HepG2 (cell line): ENCODE data around the gene HNRNPH2. TPM values are rescaled to one million over a fixed set of nuclear protein-coding genes. Genes with fewer than 3 reads are reported as not detected.

Experiments
- ELF1 ChIP-seq: sonication (generic); formaldehyde crosslinking; IDR thresholded peaks from 2 replicates; pipeline ENCODE4 v1.4.0; 2020; ENCODE audit warnings: missing genetic modification reagents
- ELF4 ChIP-seq: sonication (generic); formaldehyde crosslinking; IDR thresholded peaks from 2 replicates; pipeline ENCODE4 v1.5.0; 2020; ENCODE audit warnings: missing genetic modification reagents, mild to moderate bottlenecking, moderate library complexity, borderline replicate concordance
- EZH2 ChIP-seq: conservative IDR thresholded peaks from 2 replicates; pipeline ENCODE4 v1.6.1; 2012; ENCODE audit warnings: mild to moderate bottlenecking, low read depth, low read length, moderate library complexity
- LCORL ChIP-seq, 2 experiments: fragments of 450-650 bp in 1 of 2; sonication (generic) in 1 of 2; formaldehyde crosslinking in 1 of 2; IDR thresholded peaks; 2 replicates each; pipeline versions ENCODE4 v1.5.0 to v1.6.1; 2017 to 2020; ENCODE audit warnings: antibody characterized with exemption in 1 of 2, missing genetic modification reagents in 1 of 2
- MXI1 ChIP-seq: IDR thresholded peaks from 3 replicates; pipeline ENCODE4 v1.6.1; 2012; ENCODE audit warnings: low read depth, low read length, inconsistent platforms, borderline replicate concordance
- SAP130 ChIP-seq: IDR thresholded peaks from 2 replicates; pipeline ENCODE4 v1.6.1; 2016; ENCODE audit warnings: low read depth
- SCMH1 ChIP-seq: sonication (generic); formaldehyde crosslinking; IDR thresholded peaks from 2 replicates; pipeline ENCODE4 v1.9.0; 2021; ENCODE audit warnings: missing genetic modification reagents, mild to moderate bottlenecking, borderline replicate concordance
- ZBTB7A ChIP-seq: sonication (generic); formaldehyde crosslinking; IDR thresholded peaks from 2 replicates; pipeline ENCODE4 v1.8.0; 2022; ENCODE audit warnings: mild to moderate bottlenecking, missing genetic modification reagents
- ZNF10 ChIP-seq: sonication (generic); formaldehyde crosslinking; IDR thresholded peaks from 2 replicates; pipeline ENCODE4 v1.4.0; 2020; ENCODE audit warnings: mild to moderate bottlenecking, low read depth, missing genetic modification reagents, borderline replicate concordance
- ZNF432 ChIP-seq: sonication (generic); formaldehyde crosslinking; IDR thresholded peaks from 2 replicates; pipeline ENCODE4 v1.5.0; 2020; ENCODE audit warnings: missing genetic modification reagents, mild to moderate bottlenecking, borderline replicate concordance
- ZNF460 ChIP-seq: sonication (generic); formaldehyde crosslinking; IDR thresholded peaks from 2 replicates; pipeline ENCODE4 v1.5.1; 2020; ENCODE audit warnings: missing genetic modification reagents, mild to moderate bottlenecking, borderline replicate concordance
- ZNF546 ChIP-seq: sonication (generic); formaldehyde crosslinking; conservative IDR thresholded peaks from 2 replicates; pipeline ENCODE4 v1.8.1; 2023; ENCODE audit warnings: mild to moderate bottlenecking, missing genetic modification reagents
- ZNF556 ChIP-seq: sonication (generic); formaldehyde crosslinking; IDR thresholded peaks from 2 replicates; pipeline ENCODE4 v1.4.0; 2020; ENCODE audit warnings: mild to moderate bottlenecking, missing genetic modification reagents, borderline replicate concordance
- polyA plus RNA-seq, 8 experiments: library from polyadenylated mRNA; depleted of rRNA in 3 of 8; stranded (reverse) in 7 of 8; unstranded in 1 of 8; fragments of >200 nt; fragmentation: Illumina TruSeq in 4 of 8; extraction: Trizol in 4 of 8; gene quantifications; 2 replicates each; pipeline versions ENCODE4 v1.2.1 to v1.2.3, GENCODE V29; 2011 to 2016; ENCODE audit warnings: low read depth in 4 of 8, missing spikeins in 1 of 8, mixed read lengths in 1 of 8; ENCODE audit not compliant: insufficient read depth in 1 of 8
- total RNA-seq, 5 experiments: library from RNA; depleted of rRNA; stranded (reverse); fragments of >200 nt; fragmentation: Illumina TruSeq; extraction: Trizol; gene quantifications; 2 replicates each; pipeline ENCODE4 v1.2.3, GENCODE V29; 2016; ENCODE audit warnings: low read depth in 1 of 5
- TF ChIP-seq, protein P1 (sequence below): sonication (generic); formaldehyde crosslinking; IDR thresholded peaks from 2 replicates; pipeline ENCODE4 v1.5.0; 2020; ENCODE audit warnings: mild to moderate bottlenecking, missing genetic modification reagents, borderline replicate concordance
- TF ChIP-seq, protein P2 (sequence below): sonication (generic); formaldehyde crosslinking; IDR thresholded peaks from 2 replicates; pipeline ENCODE4 v1.5.0; 2020; ENCODE audit warnings: mild to moderate bottlenecking, low read depth, missing genetic modification reagents, borderline replicate concordance
- TF ChIP-seq, protein P3 (sequence below): sonication (generic); formaldehyde crosslinking; conservative IDR thresholded peaks from 2 replicates; pipeline ENCODE4 v1.4.0; 2020; ENCODE audit warnings: missing genetic modification reagents
- TF ChIP-seq, protein P4 (sequence below): sonication (generic); formaldehyde crosslinking; IDR thresholded peaks from 2 replicates; pipeline ENCODE4 v1.4.0; 2020; ENCODE audit warnings: low read depth, mild to moderate bottlenecking, missing genetic modification reagents
- TF ChIP-seq, protein P5 (sequence below): sonication (generic); formaldehyde crosslinking; IDR thresholded peaks from 2 replicates; pipeline ENCODE4 v1.8.1; 2023; ENCODE audit warnings: missing genetic modification reagents, mild to moderate bottlenecking, borderline replicate concordance
- TF ChIP-seq, protein P6 (sequence below): sonication (generic); formaldehyde crosslinking; IDR thresholded peaks from 2 replicates; pipeline ENCODE4 v1.8.0; 2022; ENCODE audit warnings: mild to moderate bottlenecking, missing genetic modification reagents

HNRNPH2 gene
- total and polyA plus RNA-seq, 2 of the 13 experiments (the other 11 are each of a cell fraction or from before 2014, with no cell fraction given): 23.8 to 56.9 TPM

DNA sequence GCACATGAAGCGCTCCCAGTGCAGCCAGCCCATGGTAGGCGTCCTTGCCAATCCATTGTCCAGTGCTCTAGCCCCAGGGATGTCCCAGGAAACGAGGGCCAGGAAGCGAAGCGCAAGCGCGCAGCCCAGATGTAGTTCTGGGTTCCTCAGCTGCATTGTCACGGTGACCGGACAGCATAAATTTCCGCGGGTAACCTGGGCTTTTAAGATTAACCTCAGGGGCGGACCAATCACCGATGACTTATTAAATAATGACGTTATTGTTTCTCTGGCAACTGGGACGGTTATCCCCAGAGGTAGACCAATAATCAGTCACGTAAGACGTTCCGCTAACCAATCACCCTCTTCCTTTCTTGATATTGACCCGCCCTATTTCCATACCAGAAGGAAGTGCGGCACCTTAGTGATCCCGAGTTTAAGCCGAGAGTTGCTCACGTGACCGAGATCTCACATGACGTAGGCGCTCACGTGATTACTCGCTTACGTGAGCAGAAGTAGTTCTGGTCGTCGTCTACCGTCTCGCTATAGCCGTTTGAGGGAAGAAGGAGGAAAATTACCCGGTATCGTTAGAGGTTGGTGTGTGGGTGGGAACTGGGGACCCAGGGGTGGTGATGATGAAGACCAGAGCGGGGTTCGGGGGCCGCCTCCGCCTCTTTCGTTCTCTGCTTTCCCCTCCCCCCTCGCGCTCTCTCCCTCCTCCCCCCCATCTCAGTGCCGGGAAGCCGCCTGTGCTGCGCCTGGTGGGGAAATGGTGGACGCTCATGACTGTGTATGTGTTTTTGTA is at the start of gene HNRNPH2, which contains the start of gene GLA (continued):
- TF ChIP-seq, protein P1, sequence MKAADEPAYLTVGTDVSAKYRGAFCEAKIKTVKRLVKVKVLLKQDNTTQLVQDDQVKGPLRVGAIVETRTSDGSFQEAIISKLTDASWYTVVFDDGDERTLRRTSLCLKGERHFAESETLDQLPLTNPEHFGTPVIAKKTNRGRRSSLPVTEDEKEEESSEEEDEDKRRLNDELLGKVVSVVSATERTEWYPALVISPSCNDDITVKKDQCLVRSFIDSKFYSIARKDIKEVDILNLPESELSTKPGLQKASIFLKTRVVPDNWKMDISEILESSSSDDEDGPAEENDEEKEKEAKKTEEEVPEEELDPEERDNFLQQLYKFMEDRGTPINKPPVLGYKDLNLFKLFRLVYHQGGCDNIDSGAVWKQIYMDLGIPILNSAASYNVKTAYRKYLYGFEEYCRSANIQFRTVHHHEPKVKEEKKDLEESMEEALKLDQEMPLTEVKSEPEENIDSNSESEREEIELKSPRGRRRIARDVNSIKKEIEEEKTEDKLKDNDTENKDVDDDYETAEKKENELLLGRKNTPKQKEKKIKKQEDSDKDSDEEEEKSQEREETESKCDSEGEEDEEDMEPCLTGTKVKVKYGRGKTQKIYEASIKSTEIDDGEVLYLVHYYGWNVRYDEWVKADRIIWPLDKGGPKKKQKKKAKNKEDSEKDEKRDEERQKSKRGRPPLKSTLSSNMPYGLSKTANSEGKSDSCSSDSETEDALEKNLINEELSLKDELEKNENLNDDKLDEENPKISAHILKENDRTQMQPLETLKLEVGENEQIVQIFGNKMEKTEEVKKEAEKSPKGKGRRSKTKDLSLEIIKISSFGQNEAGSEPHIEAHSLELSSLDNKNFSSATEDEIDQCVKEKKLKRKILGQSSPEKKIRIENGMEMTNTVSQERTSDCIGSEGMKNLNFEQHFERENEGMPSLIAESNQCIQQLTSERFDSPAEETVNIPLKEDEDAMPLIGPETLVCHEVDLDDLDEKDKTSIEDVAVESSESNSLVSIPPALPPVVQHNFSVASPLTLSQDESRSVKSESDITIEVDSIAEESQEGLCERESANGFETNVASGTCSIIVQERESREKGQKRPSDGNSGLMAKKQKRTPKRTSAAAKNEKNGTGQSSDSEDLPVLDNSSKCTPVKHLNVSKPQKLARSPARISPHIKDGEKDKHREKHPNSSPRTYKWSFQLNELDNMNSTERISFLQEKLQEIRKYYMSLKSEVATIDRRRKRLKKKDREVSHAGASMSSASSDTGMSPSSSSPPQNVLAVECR: peak; percentile 44; the same call in 1 of the 2 replicates
- no peak for TF ChIP-seq SCMH1 (CRISPR knock-in tag)
- TF ChIP-seq, protein P2, sequence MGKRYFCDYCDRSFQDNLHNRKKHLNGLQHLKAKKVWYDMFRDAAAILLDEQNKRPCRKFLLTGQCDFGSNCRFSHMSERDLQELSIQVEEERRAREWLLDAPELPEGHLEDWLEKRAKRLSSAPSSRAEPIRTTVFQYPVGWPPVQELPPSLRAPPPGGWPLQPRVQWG (CRISPR knock-in tag): no peak
- TF ChIP-seq ELF4 (CRISPR knock-in tag): no peak
- TF ChIP-seq ZNF556 (CRISPR knock-in tag): no peak
- no peak for TF ChIP-seq ZBTB7A
- TF ChIP-seq ZNF432 (CRISPR knock-in tag): no peak
- no peak for TF ChIP-seq LCORL (IDR thresholded peaks at IDR 0.05)
- no peak for TF ChIP-seq LCORL (CRISPR knock-in tag; IDR thresholded peaks at IDR 0.05)
- peak; percentile 50; the same call in 1 of the 3 replicates for TF ChIP-seq MXI1
- TF ChIP-seq, protein P3, sequence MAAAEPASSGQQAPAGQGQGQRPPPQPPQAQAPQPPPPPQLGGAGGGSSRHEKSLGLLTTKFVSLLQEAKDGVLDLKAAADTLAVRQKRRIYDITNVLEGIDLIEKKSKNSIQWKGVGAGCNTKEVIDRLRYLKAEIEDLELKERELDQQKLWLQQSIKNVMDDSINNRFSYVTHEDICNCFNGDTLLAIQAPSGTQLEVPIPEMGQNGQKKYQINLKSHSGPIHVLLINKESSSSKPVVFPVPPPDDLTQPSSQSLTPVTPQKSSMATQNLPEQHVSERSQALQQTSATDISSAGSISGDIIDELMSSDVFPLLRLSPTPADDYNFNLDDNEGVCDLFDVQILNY: no peak
- TF ChIP-seq ZNF10 (CRISPR knock-in tag): no peak
- TF ChIP-seq, protein P4, sequence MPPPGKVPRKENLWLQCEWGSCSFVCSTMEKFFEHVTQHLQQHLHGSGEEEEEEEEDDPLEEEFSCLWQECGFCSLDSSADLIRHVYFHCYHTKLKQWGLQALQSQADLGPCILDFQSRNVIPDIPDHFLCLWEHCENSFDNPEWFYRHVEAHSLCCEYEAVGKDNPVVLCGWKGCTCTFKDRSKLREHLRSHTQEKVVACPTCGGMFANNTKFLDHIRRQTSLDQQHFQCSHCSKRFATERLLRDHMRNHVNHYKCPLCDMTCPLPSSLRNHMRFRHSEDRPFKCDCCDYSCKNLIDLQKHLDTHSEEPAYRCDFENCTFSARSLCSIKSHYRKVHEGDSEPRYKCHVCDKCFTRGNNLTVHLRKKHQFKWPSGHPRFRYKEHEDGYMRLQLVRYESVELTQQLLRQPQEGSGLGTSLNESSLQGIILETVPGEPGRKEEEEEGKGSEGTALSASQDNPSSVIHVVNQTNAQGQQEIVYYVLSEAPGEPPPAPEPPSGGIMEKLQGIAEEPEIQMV (CRISPR knock-in tag): no peak
- no peak for TF ChIP-seq EZH2
- no peak for TF ChIP-seq ZNF460 (CRISPR knock-in tag)
- peak; percentile 65 for TF ChIP-seq ELF1 (CRISPR knock-in tag)
- TF ChIP-seq, protein P5, sequence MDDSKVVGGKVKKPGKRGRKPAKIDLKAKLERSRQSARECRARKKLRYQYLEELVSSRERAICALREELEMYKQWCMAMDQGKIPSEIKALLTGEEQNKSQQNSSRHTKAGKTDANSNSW: no peak
- TF ChIP-seq, protein P6, sequence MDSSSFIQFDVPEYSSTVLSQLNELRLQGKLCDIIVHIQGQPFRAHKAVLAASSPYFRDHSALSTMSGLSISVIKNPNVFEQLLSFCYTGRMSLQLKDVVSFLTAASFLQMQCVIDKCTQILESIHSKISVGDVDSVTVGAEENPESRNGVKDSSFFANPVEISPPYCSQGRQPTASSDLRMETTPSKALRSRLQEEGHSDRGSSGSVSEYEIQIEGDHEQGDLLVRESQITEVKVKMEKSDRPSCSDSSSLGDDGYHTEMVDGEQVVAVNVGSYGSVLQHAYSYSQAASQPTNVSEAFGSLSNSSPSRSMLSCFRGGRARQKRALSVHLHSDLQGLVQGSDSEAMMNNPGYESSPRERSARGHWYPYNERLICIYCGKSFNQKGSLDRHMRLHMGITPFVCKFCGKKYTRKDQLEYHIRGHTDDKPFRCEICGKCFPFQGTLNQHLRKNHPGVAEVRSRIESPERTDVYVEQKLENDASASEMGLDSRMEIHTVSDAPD (CRISPR knock-in tag): no peak
- no peak for TF ChIP-seq ZNF546 (CRISPR knock-in tag)
- peak; percentile 89 for TF ChIP-seq SAP130 (CRISPR knock-in tag)
